ENCODE measurements around the gene KIF5A. TPM values are rescaled to one million over a fixed set of nuclear protein-coding genes. Genes with fewer than 3 reads are reported as not detected.

KIF5A gene
- total and polyA plus RNA-seq, 2 of the 13 experiments (the other 11 are each of a cell fraction or from before 2014, with no cell fraction given) = 1.6 to 11.9 TPM

- peak; percentile 66; the same call in 1 of the 2 replicates for TF ChIP-seq REPIN1 (CRISPR knock-in tag; IDR thresholded peaks at IDR 0.05; ENCODE audit: borderline replicate concordance, low read depth)
- no peak for TF ChIP-seq ZFP36 (IDR thresholded peaks at IDR 0.05; ENCODE audit: borderline replicate concordance, low read depth, low read length, partially characterized antibody)
- TF ChIP-seq, protein P1, sequence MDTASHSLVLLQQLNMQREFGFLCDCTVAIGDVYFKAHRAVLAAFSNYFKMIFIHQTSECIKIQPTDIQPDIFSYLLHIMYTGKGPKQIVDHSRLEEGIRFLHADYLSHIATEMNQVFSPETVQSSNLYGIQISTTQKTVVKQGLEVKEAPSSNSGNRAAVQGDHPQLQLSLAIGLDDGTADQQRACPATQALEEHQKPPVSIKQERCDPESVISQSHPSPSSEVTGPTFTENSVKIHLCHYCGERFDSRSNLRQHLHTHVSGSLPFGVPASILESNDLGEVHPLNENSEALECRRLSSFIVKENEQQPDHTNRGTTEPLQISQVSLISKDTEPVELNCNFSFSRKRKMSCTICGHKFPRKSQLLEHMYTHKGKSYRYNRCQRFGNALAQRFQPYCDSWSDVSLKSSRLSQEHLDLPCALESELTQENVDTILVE (CRISPR knock-in tag; IDR thresholded peaks at IDR 0.05) = peak; percentile 90
- peak; percentile 26; the same call in 1 of the 2 replicates for TF ChIP-seq ETV5 (CRISPR knock-in tag; IDR thresholded peaks at IDR 0.05; ENCODE audit: borderline replicate concordance)
- 0 out of 2 replicates have a peak, but pooled peaks have one; percentile 10 for TF ChIP-seq ATF6 (CRISPR knock-in tag; conservative IDR thresholded peaks at IDR 0.05)
- no peak for TF ChIP-seq ZNF253 (CRISPR knock-in tag; IDR thresholded peaks at IDR 0.05; ENCODE audit: borderline replicate concordance)
- TF ChIP-seq, protein P2, sequence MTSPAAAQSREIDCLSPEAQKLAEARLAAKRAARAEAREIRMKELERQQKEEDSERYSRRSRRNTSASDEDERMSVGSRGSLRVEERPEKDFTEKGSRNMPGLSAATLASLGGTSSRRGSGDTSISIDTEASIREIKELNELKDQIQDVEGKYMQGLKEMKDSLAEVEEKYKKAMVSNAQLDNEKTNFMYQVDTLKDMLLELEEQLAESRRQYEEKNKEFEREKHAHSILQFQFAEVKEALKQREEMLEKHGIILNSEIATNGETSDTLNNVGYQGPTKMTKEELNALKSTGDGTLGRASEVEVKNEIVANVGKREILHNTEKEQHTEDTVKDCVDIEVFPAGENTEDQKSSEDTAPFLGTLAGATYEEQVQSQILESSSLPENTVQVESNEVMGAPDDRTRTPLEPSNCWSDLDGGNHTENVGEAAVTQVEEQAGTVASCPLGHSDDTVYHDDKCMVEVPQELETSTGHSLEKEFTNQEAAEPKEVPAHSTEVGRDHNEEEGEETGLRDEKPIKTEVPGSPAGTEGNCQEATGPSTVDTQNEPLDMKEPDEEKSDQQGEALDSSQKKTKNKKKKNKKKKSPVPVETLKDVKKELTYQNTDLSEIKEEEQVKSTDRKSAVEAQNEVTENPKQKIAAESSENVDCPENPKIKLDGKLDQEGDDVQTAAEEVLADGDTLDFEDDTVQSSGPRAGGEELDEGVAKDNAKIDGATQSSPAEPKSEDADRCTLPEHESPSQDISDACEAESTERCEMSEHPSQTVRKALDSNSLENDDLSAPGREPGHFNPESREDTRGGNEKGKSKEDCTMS (CRISPR knock-in tag; conservative IDR thresholded peaks at IDR 0.05) = no peak
- TF ChIP-seq ZBTB20 (CRISPR knock-in tag; IDR thresholded peaks at IDR 0.05; ENCODE audit: borderline replicate concordance, low read depth) = no peak
- no peak; the same call in 1 of the 2 replicates for TF ChIP-seq RNF2 (conservative IDR thresholded peaks at IDR 0.05; ENCODE audit: low read depth)
- TF ChIP-seq KDM5A (IDR thresholded peaks at IDR 0.05; ENCODE audit: borderline replicate concordance, low read length) = 0 out of 2 replicates have a peak, but pooled peaks have one; percentile 22
- 0 out of 4 replicates have a peak, but pooled peaks of 1 of the 2 experiments have one; percentile 26 for TF ChIP-seq REST (IDR thresholded peaks at IDR 0.05; ENCODE audit: borderline replicate concordance in 1 of 2, low read depth in 1 of 2, low read length in 2 of 2)
- TF ChIP-seq ZNF143 (CRISPR knock-in tag; IDR thresholded peaks at IDR 0.05) = peak; percentile 53; the same call in 1 of the 2 replicates
- TF ChIP-seq HDAC1 (CRISPR knock-in tag; IDR thresholded peaks at IDR 0.05) = peak; percentile 73
- TF ChIP-seq ZSCAN29 (CRISPR knock-in tag; conservative IDR thresholded peaks at IDR 0.05) = no peak
- no peak for TF ChIP-seq SP1 (IDR thresholded peaks at IDR 0.05)
- TF ChIP-seq SP1 (CRISPR knock-in tag; IDR thresholded peaks at IDR 0.05) = no peak
- TF ChIP-seq SALL1 (CRISPR knock-in tag; IDR thresholded peaks at IDR 0.05) = peak; percentile 81
- TF ChIP-seq ADNP (CRISPR knock-in tag; IDR thresholded peaks at IDR 0.05) = no peak
- no peak for TF ChIP-seq XBP1 (CRISPR knock-in tag; IDR thresholded peaks at IDR 0.05)
- peak; percentile 95 for TF ChIP-seq ZNF788 (CRISPR knock-in tag; IDR thresholded peaks at IDR 0.05; ENCODE audit: borderline replicate concordance)
These were observed 26.1 kb downstream of the KIF5A start (continued) for GRCh38 chr12:57575771-57576612.
